ENCODE data around the gene NPM3. TPM values are rescaled to one million over a fixed set of nuclear protein-coding genes. Genes with fewer than 3 reads are reported as not detected.
A peak's percentile ranks its signal among the peaks of the same experiment; 100 is the strongest.

Gene NPM3
- total and polyA plus RNA-seq, 2 of the 13 experiments (the other 11 are each of a cell fraction or from before 2014, with no cell fraction given): 47.6 to 129 TPM

- TF ChIP-seq, protein P1, sequence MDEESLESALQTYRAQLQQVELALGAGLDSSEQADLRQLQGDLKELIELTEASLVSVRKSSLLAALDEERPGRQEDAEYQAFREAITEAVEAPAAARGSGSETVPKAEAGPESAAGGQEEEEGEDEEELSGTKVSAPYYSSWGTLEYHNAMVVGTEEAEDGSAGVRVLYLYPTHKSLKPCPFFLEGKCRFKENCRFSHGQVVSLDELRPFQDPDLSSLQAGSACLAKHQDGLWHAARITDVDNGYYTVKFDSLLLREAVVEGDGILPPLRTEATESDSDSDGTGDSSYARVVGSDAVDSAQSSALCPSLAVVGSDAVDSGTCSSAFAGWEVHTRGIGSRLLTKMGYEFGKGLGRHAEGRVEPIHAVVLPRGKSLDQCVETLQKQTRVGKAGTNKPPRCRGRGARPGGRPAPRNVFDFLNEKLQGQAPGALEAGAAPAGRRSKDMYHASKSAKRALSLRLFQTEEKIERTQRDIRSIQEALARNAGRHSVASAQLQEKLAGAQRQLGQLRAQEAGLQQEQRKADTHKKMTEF (CRISPR knock-in tag; IDR thresholded peaks at IDR 0.05): peak; percentile 36; the same call in 1 of the 2 replicates
- TF ChIP-seq MZF1 (CRISPR knock-in tag; IDR thresholded peaks at IDR 0.05; ENCODE audit: borderline replicate concordance) (0 out of 2 replicates have a peak, but pooled peaks have one; percentile 48), HMGXB4 (CRISPR knock-in tag; IDR thresholded peaks at IDR 0.05; ENCODE audit: borderline replicate concordance in 1 of 2, low read depth in 1 of 2) (peak; percentile 10 to 41; a peak in 3 of 4 replicates), AHR (CRISPR knock-in tag; IDR thresholded peaks at IDR 0.05) (0 out of 2 replicates have a peak, but pooled peaks have one; percentile 20), ZSCAN12 (CRISPR knock-in tag; IDR thresholded peaks at IDR 0.05) (no peak), KDM2A (CRISPR knock-in tag; IDR thresholded peaks at IDR 0.05; ENCODE audit: borderline replicate concordance, low read depth) (peak; percentile 79), ZNF557 (CRISPR knock-in tag; IDR thresholded peaks at IDR 0.05) (0 out of 2 replicates have a peak, but pooled peaks have one; percentile 35), ZFYVE20 (CRISPR knock-in tag; IDR thresholded peaks at IDR 0.05; ENCODE audit: borderline replicate concordance, low read depth) (no peak), BHLHE40 (IDR thresholded peaks at IDR 0.05; ENCODE audit: low read length) (peak; percentile 99), ZFP37 (CRISPR knock-in tag; IDR thresholded peaks at IDR 0.05; ENCODE audit: borderline replicate concordance) (peak; percentile 74; the same call in 1 of the 2 replicates), ZNF513 (CRISPR knock-in tag; conservative IDR thresholded peaks at IDR 0.05) (no peak), HCFC1 (IDR thresholded peaks at IDR 0.05; ENCODE audit: low read depth, low read length) (no peak; the same call in 1 of the 2 replicates), MYPOP (CRISPR knock-in tag; IDR thresholded peaks at IDR 0.05) (no peak), ZNF264 (CRISPR knock-in tag; IDR thresholded peaks at IDR 0.05) (peak; percentile 67; the same call in 1 of the 2 replicates), ZFP90 (CRISPR knock-in tag; IDR thresholded peaks at IDR 0.05; ENCODE audit: borderline replicate concordance) (peak; percentile 79), SNRNP70 (IDR thresholded peaks at IDR 0.05; ENCODE audit: low read depth, low read length) (no peak), CBFB (CRISPR knock-in tag; IDR thresholded peaks at IDR 0.05) (peak; percentile 45; the same call in 1 of the 2 replicates), THAP11 (CRISPR knock-in tag; IDR thresholded peaks at IDR 0.05) (peak; percentile 85), HMG20B (CRISPR knock-in tag; conservative IDR thresholded peaks at IDR 0.05) (no peak)
- TF ChIP-seq, protein P2, sequence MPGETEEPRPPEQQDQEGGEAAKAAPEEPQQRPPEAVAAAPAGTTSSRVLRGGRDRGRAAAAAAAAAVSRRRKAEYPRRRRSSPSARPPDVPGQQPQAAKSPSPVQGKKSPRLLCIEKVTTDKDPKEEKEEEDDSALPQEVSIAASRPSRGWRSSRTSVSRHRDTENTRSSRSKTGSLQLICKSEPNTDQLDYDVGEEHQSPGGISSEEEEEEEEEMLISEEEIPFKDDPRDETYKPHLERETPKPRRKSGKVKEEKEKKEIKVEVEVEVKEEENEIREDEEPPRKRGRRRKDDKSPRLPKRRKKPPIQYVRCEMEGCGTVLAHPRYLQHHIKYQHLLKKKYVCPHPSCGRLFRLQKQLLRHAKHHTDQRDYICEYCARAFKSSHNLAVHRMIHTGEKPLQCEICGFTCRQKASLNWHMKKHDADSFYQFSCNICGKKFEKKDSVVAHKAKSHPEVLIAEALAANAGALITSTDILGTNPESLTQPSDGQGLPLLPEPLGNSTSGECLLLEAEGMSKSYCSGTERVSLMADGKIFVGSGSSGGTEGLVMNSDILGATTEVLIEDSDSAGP (CRISPR knock-in tag; IDR thresholded peaks at IDR 0.05; ENCODE audit: borderline replicate concordance): peak; percentile 99
Observed at GRCh38 chr10:101818119-101818871, 35.0 kb upstream of the NPM3 start, which contains the start of gene OGA (continued).

Measured in HepG2 (cell line).